ENCODE data around the gene RFLNA.

GRCh38 chr12:124363353-124363965 lies 68.6 kb downstream of the RFLNA start:
- TF ChIP-seq CTCF (IDR thresholded peaks at IDR 0.05; ENCODE audit: poor library complexity) (no peak), EZH2 (IDR thresholded peaks at IDR 0.05; ENCODE audit: borderline replicate concordance) (no peak)
